Panc1 (cell line): Measurements from ENCODE around the gene PLAAT4.

Experiments used
- CTCF ChIP-seq: fragments of 450-650 bp; IDR thresholded peaks from 2 replicates; pipeline ENCODE4 v1.5.1; 2017; ENCODE audit warnings: mild to moderate bottlenecking
- POLR2AphosphoS5 ChIP-seq: IDR thresholded peaks from 2 replicates; pipeline ENCODE4 v1.6.1; 2012; ENCODE audit warnings: mild to moderate bottlenecking, low read depth, low read length, moderate library complexity
- REST ChIP-seq, 2 experiments: IDR thresholded peaks; 2 replicates each; pipeline ENCODE4 v1.6.1; 2011 to 2012; ENCODE audit warnings: low read depth in 2 of 2, control low read depth in 1 of 2, low read length in 1 of 2, mild to moderate bottlenecking in 1 of 2, moderate library complexity in 1 of 2; ENCODE audit not compliant: insufficient read depth in 1 of 2
- SIN3A ChIP-seq: IDR thresholded peaks from 2 replicates; pipeline ENCODE4 v1.6.1; 2012; ENCODE audit warnings: low read depth, mild to moderate bottlenecking, low read length, moderate library complexity, borderline replicate concordance; ENCODE audit not compliant: insufficient read depth
- TCF7L2 ChIP-seq: IDR thresholded peaks from 2 replicates; pipeline ENCODE4 v1.6.1; 2011; ENCODE audit warnings: mild to moderate bottlenecking, low read depth, low read length, inconsistent platforms

GRCh38 chr11:63558459-63559157, 22.0 kb downstream of the PLAAT4 start:
- no peak for TF ChIP-seq SIN3A
- TF ChIP-seq CTCF, result no peak
- TF ChIP-seq POLR2AphosphoS5, result no peak
- no peak for TF ChIP-seq REST (IDR thresholded peaks at IDR 0.05; ENCODE audit: insufficient read depth in 1 of 2, low read depth in 2 of 2, low read length in 1 of 2)
- no peak for TF ChIP-seq TCF7L2
